IPS-15b (cell line): Measurements from ENCODE around the gene BRIP1.
"Not testable (repeated sequence)": the region's sequence is repeated elsewhere in the genome, so short reads cannot be mapped to it uniquely, and the experiment has no call there.

Source experiments
- H3K27me3 ChIP-seq: one replicate; pipeline ENCODE4 v1.6.1; 2013; ENCODE audit warnings: low read length; ENCODE audit not compliant: control insufficient read depth, insufficient read depth
- H3K36me3 ChIP-seq: one replicate; pipeline ENCODE4 v1.6.1; 2013; ENCODE audit warnings: low read length; ENCODE audit not compliant: control insufficient read depth, insufficient read depth
- H3K4me1 ChIP-seq: one replicate; pipeline ENCODE4 v1.6.1; 2013; ENCODE audit warnings: mild to moderate bottlenecking, low read length; ENCODE audit not compliant: control insufficient read depth, insufficient read depth
- H3K4me3 ChIP-seq: one replicate; pipeline ENCODE4 v1.5.1; 2013; ENCODE audit warnings: low read depth, low read length
- H3K9ac ChIP-seq: one replicate; pipeline ENCODE4 v1.6.1; 2013; ENCODE audit warnings: low read depth, mild to moderate bottlenecking, low read length
- H3K9me3 ChIP-seq: one replicate; pipeline ENCODE4 v1.6.1; 2013; ENCODE audit warnings: mild to moderate bottlenecking, low read length; ENCODE audit not compliant: control insufficient read depth, insufficient read depth

Gene BRIP1

DNA sequence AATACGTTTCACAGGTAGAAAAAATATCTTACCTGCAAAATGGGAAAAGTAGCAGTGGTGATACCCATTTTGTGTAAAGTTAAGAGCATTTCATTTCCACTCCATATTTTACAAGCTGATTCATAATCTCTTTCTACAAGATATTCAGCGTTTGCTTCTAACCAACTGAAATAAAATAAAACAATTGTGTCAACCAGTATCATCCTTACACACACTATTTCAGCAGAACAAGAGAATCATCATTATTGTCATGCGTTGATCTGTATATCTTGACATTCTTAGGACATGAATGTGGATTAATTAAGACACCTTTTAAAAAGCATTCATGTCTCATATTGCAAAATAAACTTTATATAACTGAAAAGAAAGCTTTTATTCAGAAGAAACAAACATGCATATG lies 69.8 kb downstream of the BRIP1 start:
- Histone ChIP-seq H3K4me1 (no peaks in the 10 kb centered on the region), H3K27me3 (no peaks in the 10 kb centered on the region), H3K36me3 (no peaks in the 10 kb centered on the region), H3K9me3 (no peaks in the 10 kb centered on the region), H3K9ac (no peak overlapping the region), H3K4me3 (no peak overlapping the region)

DNA sequence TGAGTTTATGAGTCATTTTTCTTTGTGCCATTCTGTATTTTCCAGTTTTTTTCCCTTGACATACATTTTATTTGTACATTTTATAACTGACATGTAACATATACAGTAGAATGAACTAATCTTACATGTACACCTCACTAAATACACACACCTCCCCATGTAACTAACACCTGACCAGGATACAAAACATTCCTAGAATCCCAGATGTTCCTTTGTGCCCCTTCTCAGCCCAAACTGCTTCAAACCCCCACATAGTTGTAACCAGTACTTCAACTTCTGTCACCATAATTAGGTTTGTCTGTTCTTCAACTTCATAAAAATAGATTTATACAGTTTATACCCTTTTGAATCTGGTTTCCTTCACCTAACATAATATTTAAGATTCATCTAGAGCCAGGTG lies 73.5 kb downstream of the BRIP1 start:
- no peaks in the 10 kb centered on the region for H3K9me3 ChIP-seq
- no peaks in the 10 kb centered on the region for H3K36me3 ChIP-seq
- no peak overlapping the region for H3K4me3 ChIP-seq
- H3K27me3 ChIP-seq = no peaks in the 10 kb centered on the region
- no peak overlapping the region for H3K9ac ChIP-seq
- no peaks in the 10 kb centered on the region for H3K4me1 ChIP-seq

DNA sequence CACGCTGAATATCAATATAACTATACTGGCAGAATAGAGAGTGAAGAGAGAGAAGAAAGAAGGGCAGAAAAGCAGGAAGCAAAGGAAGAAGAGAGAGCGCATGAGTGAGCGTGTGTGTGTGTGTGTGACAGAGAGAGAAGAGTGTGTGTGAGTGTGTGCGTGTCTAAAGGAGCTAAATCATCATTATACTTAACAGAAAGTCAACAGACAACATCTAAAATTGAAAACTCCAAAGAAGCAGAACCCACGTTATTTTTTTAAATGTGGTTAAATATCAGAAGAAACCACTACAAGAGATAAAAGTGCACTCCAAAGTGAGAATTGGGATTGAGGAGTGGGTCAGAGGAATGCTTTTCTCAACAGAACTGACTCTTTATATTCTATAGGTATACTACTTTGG lies 77.2 kb downstream of the BRIP1 start:
- Histone ChIP-seq H3K36me3 (no peaks in the 10 kb centered on the region), H3K9ac (no peak overlapping the region), H3K27me3 (no peaks in the 10 kb centered on the region), H3K4me1 (no peaks in the 10 kb centered on the region), H3K4me3 (no peak overlapping the region), H3K9me3 (no peaks in the 10 kb centered on the region)

DNA sequence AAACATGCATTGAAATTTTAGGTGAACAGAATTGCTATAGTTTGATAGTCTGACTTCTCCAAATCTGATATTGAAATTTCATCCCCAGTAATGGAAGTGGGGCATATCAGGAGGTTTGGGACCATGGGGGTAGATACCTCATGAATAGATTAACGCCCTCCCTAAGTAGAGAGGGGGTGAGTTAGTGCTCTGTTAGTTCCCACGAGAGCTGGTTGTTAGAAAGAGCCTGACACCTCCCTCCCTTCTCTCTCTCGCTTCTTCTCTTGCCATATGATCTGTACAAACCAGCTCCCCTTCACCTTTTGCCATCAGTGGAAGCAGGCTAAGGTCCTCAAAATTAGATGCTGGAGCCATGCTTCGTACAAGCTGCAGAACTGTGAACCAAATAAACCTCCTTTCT lies 78.8 kb downstream of the BRIP1 start:
- no peaks in the 10 kb centered on the region for H3K4me1 ChIP-seq
- H3K9me3 ChIP-seq = no peaks in the 10 kb centered on the region
- no peak overlapping the region for H3K4me3 ChIP-seq
- H3K9ac ChIP-seq = no peak overlapping the region
- no peaks in the 10 kb centered on the region for H3K27me3 ChIP-seq
- no peaks in the 10 kb centered on the region for H3K36me3 ChIP-seq

DNA sequence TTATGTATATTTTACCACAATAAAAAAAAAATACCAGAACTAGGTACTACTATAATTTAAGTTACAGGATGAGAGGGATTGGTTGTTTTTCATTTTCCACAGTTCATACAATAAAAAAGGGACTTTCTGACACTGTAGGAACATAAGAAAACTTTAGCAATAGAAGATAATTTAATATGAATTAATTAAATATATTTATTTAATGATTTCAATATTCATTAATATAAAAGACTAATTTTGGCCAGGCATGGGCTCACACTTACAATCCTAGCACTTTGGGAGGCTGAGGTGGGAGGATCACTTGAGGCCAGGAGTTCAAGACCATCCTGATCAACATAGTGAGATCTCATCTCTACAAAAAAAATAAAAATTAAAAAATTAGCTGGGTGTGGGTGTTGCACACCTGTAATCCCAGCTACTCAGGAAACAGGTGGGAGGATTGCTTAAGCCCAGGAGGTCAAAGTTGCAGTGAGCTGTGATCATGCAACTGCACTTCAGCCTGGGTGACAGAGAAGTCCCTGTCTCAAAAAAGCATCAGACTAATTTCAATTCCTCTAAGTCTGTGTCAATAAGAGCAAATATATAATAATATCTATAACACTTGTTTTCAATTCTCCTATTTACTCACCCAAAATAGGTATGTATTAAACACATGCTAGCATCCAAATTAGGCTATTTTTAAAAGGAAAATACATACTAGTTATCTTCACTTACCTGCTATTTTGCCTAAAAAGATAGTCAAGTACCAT lies 79.6 kb downstream of the BRIP1 start:
- H3K9me3 ChIP-seq = no peaks in the 10 kb centered on the region
- no peaks in the 10 kb centered on the region for H3K36me3 ChIP-seq
- H3K4me3 ChIP-seq = no peak overlapping the region
- no peaks in the 10 kb centered on the region for H3K4me1 ChIP-seq
- H3K27me3 ChIP-seq = no peaks in the 10 kb centered on the region
- no peak overlapping the region for H3K9ac ChIP-seq

DNA sequence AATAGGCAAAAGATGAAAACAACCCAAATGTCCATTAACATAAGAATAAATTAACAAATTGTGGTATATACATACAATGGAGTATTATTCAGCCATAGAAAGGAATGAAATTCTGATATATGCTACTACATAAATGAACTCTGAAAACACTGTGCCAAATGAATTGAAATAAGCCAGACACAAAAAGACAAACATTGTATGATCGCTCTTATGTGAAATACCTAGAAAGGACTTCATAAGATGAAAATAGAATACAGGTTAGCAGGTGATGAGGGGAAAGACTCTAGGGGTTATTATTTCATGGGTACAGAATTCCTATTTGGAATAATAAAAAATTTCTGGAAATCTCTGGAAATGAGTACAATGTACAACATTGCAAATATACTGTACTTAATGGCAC lies 80.2 kb downstream of the BRIP1 start:
- H3K36me3 ChIP-seq = no peaks in the 10 kb centered on the region

DNA sequence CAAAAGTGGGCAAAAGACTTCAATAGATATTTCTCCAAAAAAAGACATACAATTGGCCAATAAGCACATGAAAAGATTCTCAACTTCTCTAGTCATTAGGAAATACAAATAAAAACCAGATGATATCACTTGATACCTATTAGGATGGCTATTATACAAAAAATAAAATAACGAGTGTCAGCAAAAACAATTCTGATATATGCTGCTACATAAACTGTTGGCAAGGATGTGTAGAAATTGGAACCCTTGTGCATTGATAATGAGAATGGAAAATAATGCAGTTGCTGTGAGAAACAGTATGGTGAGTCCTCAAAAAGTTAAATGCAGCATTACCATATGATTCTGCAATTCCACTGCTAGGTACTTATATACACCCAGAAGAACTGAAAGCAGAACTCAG lies 80.6 kb downstream of the BRIP1 start:
- no peaks in the 10 kb centered on the region for H3K4me1 ChIP-seq
- H3K36me3 ChIP-seq = no peaks in the 10 kb centered on the region
- H3K4me3 ChIP-seq = no peak overlapping the region
- no peak overlapping the region for H3K9ac ChIP-seq
- H3K27me3 ChIP-seq = no peaks in the 10 kb centered on the region
- no peaks in the 10 kb centered on the region for H3K9me3 ChIP-seq

More for the DNA sequence above, 80.2 kb downstream of the BRIP1 start:
- Histone ChIP-seq H3K27me3 (no peaks in the 10 kb centered on the region), H3K9me3 (no peaks in the 10 kb centered on the region), H3K4me1 (no peaks in the 10 kb centered on the region), H3K9ac (no peak overlapping the region), H3K4me3 (no peak overlapping the region)

DNA sequence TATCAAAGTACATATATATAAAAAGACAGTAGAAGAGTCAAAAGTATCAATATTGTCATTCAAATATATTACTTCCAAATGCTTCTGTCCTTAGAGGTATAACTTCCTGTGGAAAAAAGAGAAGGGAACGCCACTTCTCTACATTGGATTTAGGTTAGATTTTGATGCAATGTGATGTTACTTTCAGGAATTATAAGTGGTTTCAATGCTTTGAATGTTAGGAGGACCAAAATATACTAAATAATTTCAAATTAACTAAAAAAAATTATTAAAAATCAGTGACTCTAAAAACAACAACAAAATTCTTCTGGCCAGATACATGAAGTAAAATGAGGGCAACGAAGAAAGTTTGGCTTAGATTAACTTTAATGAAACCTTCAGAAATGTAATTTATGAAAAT lies 88.0 kb downstream of the BRIP1 start:
- H3K9ac ChIP-seq = no peak overlapping the region
- no peaks in the 10 kb centered on the region for H3K27me3 ChIP-seq
- no peaks in the 10 kb centered on the region for H3K4me1 ChIP-seq
- H3K9me3 ChIP-seq = no peaks in the 10 kb centered on the region
- no peaks in the 10 kb centered on the region for H3K36me3 ChIP-seq
- H3K4me3 ChIP-seq = no peak overlapping the region

DNA sequence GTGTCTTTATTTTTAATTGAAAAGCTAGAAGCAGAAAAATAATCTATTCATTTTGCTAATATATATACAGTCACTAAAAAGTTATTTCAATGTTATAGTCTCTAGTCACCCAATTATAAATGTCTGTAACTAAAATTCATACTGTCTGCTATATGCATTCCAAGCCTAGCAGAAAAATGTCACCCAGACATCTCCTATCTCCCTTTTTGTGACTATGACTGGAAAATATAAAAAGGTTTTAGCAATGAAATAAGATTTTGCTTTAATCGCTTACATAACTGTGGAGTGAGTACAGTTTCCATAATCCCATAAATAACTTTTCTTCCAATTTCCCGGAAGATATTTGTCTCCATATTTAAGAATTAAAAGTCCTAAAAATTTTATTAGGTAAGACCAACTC lies 88.6 kb downstream of the BRIP1 start:
- no peaks in the 10 kb centered on the region for H3K4me1 ChIP-seq
- H3K4me3 ChIP-seq = no peak overlapping the region
- H3K9me3 ChIP-seq = no peaks in the 10 kb centered on the region
- H3K9ac ChIP-seq = no peak overlapping the region
- no peaks in the 10 kb centered on the region for H3K27me3 ChIP-seq
- no peaks in the 10 kb centered on the region for H3K36me3 ChIP-seq

DNA sequence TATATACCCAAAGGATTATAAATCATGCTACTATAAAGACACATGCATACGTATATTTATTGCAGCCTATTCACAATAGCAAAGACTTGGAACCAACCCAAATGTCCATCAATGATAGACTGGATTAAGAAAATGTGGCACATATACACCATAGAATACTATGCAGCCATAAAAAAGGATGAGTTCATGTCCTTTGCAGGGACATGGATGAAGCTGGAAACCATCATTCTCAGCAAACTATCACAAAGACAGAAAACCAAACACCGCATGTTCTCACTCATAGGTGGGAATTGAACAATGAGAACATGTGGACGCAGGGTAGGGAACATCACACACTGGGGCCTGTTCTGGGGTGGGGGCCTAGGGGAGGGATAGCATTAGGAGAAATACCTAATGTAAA lies 89.2 kb downstream of the BRIP1 start:
- not testable (repeated sequence) for H3K9me3 ChIP-seq, H3K4me1 ChIP-seq, H3K9ac ChIP-seq, H3K27me3 ChIP-seq, H3K4me3 ChIP-seq, H3K36me3 ChIP-seq

DNA sequence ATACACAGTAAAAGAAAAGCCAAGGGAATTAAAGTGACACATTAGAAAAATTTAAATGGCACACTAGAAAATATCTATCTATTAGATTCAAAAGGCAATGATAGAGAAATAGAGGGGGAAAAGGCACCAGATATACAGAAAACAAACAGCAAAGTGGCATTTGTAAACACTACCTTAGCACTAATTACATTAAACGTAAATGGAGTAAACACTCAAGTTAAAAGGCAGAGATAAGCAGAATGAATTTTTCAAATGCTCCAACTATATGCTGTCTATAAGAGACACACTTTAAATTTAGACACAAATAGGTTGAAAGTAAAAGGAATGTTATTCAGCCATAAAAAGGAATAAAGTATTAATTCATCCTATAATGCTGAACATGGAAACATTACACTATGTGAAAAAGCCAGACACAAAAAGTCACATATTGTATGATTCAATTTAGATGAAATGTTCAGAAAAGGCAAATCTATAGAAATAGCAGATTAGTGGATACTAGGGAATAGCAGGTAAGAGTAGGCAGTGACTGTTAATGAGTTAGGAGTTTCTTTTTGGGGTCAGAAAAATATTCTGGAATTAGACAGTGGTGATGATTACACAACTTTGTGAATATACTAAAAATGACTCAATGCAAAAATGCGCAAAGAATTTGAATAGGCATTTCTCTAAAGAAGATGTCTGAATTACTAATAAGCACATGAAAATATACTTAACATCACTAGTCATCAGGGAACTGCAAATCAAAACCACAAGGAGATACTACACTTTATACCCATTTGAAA lies 92.4 kb downstream of the BRIP1 start:
- Histone ChIP-seq H3K36me3 (no peaks in the 10 kb centered on the region), H3K4me1 (no peaks in the 10 kb centered on the region), H3K9ac (no peak overlapping the region), H3K9me3 (no peaks in the 10 kb centered on the region), H3K27me3 (no peaks in the 10 kb centered on the region), H3K4me3 (no peak overlapping the region)

DNA sequence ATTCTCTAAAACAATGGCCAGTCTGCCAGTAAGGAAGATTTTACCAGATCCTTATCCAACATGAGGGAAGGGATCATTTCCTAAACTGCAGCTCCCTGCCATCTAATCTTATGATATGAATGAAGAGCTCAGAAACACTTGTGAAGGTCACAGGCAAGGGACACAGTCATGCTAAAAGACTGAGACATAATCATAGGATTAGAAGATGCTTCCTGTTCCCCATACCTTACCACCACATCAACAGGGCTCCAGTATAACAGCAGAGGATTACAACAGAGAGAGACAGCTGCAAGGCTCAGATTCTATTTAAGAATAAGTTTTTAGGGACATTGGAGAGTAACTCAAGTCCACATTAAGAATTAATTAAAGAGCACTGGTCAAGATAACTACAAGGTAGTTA lies 93.3 kb downstream of the BRIP1 start:
- no peaks in the 10 kb centered on the region for H3K36me3 ChIP-seq
- no peak overlapping the region for H3K9ac ChIP-seq
- no peak overlapping the region for H3K4me3 ChIP-seq
- H3K4me1 ChIP-seq = no peaks in the 10 kb centered on the region
- no peaks in the 10 kb centered on the region for H3K27me3 ChIP-seq
- no peaks in the 10 kb centered on the region for H3K9me3 ChIP-seq
